ENCODE results near the gene SH2B2.
"Not testable (repeated sequence)": the region's sequence is repeated elsewhere in the genome, so short reads cannot be mapped to it uniquely, and the experiment has no call there.

SH2B2 gene

DNA sequence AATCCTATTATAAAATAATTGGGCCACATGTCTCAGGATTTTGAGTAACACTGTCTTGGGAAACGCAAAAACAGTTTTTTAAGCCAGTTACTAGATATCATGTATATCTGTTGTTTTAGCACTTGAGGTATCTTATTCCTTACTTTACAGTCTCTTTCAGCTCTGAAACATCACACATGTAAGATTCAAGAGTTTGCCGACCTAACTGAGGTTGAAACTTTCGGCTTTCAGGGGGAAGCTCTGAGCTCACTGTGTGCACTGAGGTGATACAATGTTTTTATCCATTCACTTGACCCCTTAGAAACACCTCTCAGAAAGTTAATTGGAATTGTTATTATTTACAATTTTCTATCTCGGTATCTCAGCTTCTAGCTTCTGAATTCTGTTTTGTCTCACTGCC lies 50.8 kb downstream of the SH2B2 start:
- DNase-seq: not testable (repeated sequence)

GRCh38 chr7:102340599-102341368 lies 54.1 kb downstream of the SH2B2 start:
- DNase-seq: not testable (repeated sequence)

DNA sequence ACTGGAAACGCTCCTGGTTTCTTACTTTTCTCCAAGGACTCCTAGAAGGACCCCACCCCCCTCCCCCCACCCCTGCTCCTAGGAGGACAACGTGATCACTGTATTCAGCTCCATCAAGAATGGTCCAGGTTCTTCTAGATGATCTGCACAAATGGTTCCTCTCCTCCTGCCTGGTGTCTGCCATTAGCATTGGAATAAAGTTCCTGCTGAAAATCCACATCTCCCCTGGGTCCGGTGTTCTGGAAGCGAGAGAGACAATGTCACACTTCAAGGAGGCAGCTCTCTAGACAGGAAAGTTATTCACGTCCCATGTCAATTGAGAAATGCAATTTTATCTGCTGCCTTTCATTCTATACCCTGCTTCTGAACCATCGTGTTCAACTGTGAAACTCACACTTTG lies 60.3 kb downstream of the SH2B2 start:
- DNase-seq: not testable (repeated sequence)

- DNase-seq: not testable (repeated sequence)
Observed at GRCh38 chr7:102356344-102356743, 69.7 kb downstream of the SH2B2 start, which contains the start of gene SPDYE6. TSS of gene SPDYE6 (minus strand) at chr7:102356444. CDS start at chr7:102356023, 421 bp downstream.

DNA sequence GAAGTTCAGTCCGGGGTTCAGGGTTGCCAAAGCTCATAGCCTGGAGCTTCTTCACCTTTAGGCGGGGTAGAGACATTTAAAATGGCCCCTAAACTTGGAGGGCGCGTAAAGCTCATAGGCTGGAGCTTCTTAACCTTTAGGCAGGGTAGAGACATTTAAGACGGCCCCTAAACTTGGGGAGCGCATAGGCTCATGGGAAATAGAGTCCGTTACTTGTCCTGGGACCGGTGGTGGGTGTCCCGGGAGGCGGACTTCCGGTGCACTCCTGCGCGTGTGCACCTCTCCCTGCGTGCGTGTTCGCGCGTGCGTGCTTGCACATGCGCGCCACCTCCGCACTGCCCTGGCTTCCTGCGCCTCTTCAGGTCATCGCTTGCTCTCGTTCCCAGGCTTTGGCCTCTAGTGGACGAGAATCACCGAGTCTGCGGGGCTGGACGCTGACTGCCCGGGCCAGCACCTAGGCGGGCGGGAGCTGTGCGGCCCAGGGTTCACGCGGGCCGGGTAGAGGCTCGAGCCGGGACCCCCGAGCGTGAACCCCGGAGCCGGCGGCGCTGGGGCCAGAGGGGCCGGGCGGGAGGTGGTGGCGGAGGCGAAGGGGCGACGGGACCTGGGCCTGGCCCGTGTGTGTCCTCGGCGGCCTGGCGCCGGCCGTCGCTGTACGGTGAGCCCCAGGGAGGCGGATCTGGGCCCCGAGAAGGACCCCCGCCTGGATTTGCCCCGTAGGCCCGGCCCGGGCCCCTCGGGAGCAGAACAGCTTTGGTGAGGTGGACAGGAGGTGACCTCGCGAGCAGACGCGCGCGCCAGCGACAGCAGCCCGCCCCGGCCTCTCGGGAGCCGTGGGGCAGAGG lies 77.1 kb downstream of the SH2B2 start:
- peak; percentile 50 to 96 for DNase-seq

- not testable (repeated sequence) for DNase-seq
Observed at GRCh38 chr7:102364394-102364886, 77.8 kb downstream of the SH2B2 start.

- not testable (repeated sequence) for DNase-seq
Observed at GRCh38 chr7:102365390-102365789, 78.7 kb downstream of the SH2B2 start.

DNA sequence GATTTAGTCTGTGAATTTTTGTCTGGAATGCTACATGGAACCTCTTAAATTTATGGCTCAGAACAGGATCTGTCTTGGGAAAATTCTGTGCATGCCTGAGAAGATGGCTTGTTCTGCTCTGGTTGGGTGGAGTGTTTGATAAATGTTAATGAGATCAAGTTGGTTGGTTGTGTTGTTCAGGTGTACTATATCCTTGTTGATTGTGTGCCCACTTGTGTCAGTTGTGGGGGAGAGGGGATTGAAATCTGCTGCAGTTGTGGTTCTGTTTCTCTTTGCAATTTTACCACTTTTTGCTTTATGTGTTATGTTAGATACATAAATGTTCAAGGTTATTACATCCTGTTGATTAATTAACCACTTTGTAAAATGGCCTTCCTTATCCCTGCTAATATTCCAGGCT lies 83.4 kb downstream of the SH2B2 start:
- DNase-seq: not testable (repeated sequence)
